ENCODE measurements around the gene FILIP1L. TPM values are rescaled to one million over a fixed set of nuclear protein-coding genes. Genes with fewer than 3 reads are reported as not detected.

The FILIP1L gene
- total RNA-seq, 1 experiment from 2014 or later: 0.07 TPM

- Histone ChIP-seq H2BK120ac (ENCODE audit: low read depth, low read length, poor library complexity, severe bottlenecking) (no peak overlapping the region), H4K5ac (ENCODE audit: insufficient read length, low read depth, low read length) (no peak overlapping the region), H3K79me1 (ENCODE audit: insufficient read depth, low read depth, low read length, poor library complexity, severe bottlenecking) (no peaks in the 10 kb centered on the region), H3K27ac (ENCODE audit: insufficient read length, low read depth, low read length) (no peak overlapping the region), H2BK15ac (ENCODE audit: low read depth, low read length) (no peak overlapping the region), H3K27me3 (ENCODE audit: insufficient read depth, low read length) (no peaks in the 10 kb centered on the region), H3K4me2 (ENCODE audit: insufficient read depth, insufficient read length, low read length) (no peak overlapping the region), H4K20me1 (ENCODE audit: control insufficient read depth, insufficient read depth, insufficient read length) (no peaks in the 10 kb centered on the region), H2AK5ac (ENCODE audit: insufficient read length, low read length) (no peak overlapping the region), H3K9ac (ENCODE audit: extremely low read depth, insufficient read length, low read length) (no peak overlapping the region), H2BK20ac (ENCODE audit: low read depth, low read length, poor library complexity, severe bottlenecking) (no peak overlapping the region), H3K79me2 (ENCODE audit: insufficient read depth, low read length) (no peaks in the 10 kb centered on the region), H3K23me2 (ENCODE audit: insufficient read length, low read depth, low read length, poor library complexity, severe bottlenecking) (no peaks in the 10 kb centered on the region), H3K4me1 (ENCODE audit: insufficient read depth, low read length) (no peaks in the 10 kb centered on the region), H3K23ac (ENCODE audit: insufficient read length, low read depth, low read length) (no peak overlapping the region), H3K4ac (ENCODE audit: low read depth, low read length) (no peak overlapping the region), H2BK5ac (ENCODE audit: insufficient read length, low read length) (no peak overlapping the region), H3K56ac (ENCODE audit: insufficient read length, low read depth, low read length) (no peak overlapping the region), H3K18ac (ENCODE audit: insufficient read length, low read depth, low read length) (no peak overlapping the region), H4K91ac (ENCODE audit: insufficient read length, low read depth, low read length) (no peak overlapping the region), H3K9me3 (ENCODE audit: control insufficient read depth, low read depth, low read length) (no peaks in the 10 kb centered on the region), H2BK12ac (ENCODE audit: insufficient read length, low read depth, low read length) (no peak overlapping the region), H3T11ph (ENCODE audit: low read length) (no peak overlapping the region), H2AFZ (ENCODE audit: low read length) (no peak overlapping the region), H4K8ac (replicated peaks; ENCODE audit: insufficient read length, low read depth, low read length) (no peak overlapping the region), H3K14ac (ENCODE audit: insufficient read depth, low read length) (no peak overlapping the region)
- H3K9me3 Mint-ChIP-seq: no peaks in the 10 kb centered on the region
- H3K36me3 Mint-ChIP-seq (ENCODE audit: insufficient read depth in 1 of 3, low read depth in 3 of 3): no peaks in the 10 kb centered on the region
- DNase-seq: no peak
- no CpG with 5 or more reads among the region's 2 CpGs for WGBS (ENCODE audit: extremely low coverage, insufficient read length, low lambda C conversion rate)
- H3K4me1 Mint-ChIP-seq: peaks cover 4 to 5% of the 10 kb centered on the region in 2 experiments; a peak in 3 of 4 replicates
- TF ChIP-seq, protein P1, sequence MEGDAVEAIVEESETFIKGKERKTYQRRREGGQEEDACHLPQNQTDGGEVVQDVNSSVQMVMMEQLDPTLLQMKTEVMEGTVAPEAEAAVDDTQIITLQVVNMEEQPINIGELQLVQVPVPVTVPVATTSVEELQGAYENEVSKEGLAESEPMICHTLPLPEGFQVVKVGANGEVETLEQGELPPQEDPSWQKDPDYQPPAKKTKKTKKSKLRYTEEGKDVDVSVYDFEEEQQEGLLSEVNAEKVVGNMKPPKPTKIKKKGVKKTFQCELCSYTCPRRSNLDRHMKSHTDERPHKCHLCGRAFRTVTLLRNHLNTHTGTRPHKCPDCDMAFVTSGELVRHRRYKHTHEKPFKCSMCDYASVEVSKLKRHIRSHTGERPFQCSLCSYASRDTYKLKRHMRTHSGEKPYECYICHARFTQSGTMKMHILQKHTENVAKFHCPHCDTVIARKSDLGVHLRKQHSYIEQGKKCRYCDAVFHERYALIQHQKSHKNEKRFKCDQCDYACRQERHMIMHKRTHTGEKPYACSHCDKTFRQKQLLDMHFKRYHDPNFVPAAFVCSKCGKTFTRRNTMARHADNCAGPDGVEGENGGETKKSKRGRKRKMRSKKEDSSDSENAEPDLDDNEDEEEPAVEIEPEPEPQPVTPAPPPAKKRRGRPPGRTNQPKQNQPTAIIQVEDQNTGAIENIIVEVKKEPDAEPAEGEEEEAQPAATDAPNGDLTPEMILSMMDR (conservative IDR thresholded peaks at IDR 0.05): no peak
- no peaks in the 10 kb centered on the region for H3K27me3 Mint-ChIP-seq (ENCODE audit: low read depth)
- no peak overlapping the region for H3K4me3 Mint-ChIP-seq
- no peak overlapping the region for H3K27ac Mint-ChIP-seq
Measured at GRCh38 chr3:100029689-100030088, 84.6 kb downstream of the FILIP1L start.
